HepG2 (cell line): ENCODE measurements around the gene VARS1. TPM values are rescaled to one million over a fixed set of nuclear protein-coding genes. Genes with fewer than 3 reads are reported as not detected.

ENCODE experiments used
- CREM ChIP-seq, 2 experiments: sonication (generic) in 1 of 2; formaldehyde crosslinking in 1 of 2; IDR thresholded peaks; 2 replicates each; pipeline versions ENCODE4 v1.4.0 to v1.6.1; 2016 to 2020; ENCODE audit warnings: antibody characterized with exemption in 1 of 2, mild to moderate bottlenecking in 1 of 2, missing genetic modification reagents in 1 of 2
- DNMT1 ChIP-seq: sonication (generic); formaldehyde crosslinking; IDR thresholded peaks from 2 replicates; pipeline ENCODE4 v1.5.1; 2020; ENCODE audit warnings: mild to moderate bottlenecking, missing genetic modification reagents
- HDAC6 ChIP-seq: fragments of 200-600 bp; sonication (generic); IDR thresholded peaks from 2 replicates; pipeline ENCODE4 v1.7.0; 2017; ENCODE audit warnings: mild to moderate bottlenecking, antibody characterized with exemption, low read length, low read depth
- HMG20B ChIP-seq: conservative IDR thresholded peaks from 2 replicates; pipeline ENCODE4 v1.6.1; 2016; ENCODE audit warnings: missing genetic modification reagents, missing compliant biosample characterization
- NAIF1 ChIP-seq: sonication (generic); formaldehyde crosslinking; IDR thresholded peaks from 2 replicates; pipeline ENCODE4 v1.5.0; 2020; ENCODE audit warnings: mild to moderate bottlenecking, missing genetic modification reagents, borderline replicate concordance
- NFE2L1 ChIP-seq: sonication (generic); formaldehyde crosslinking; IDR thresholded peaks from 2 replicates; pipeline ENCODE4 v1.4.0; 2020; ENCODE audit warnings: missing genetic modification reagents, mild to moderate bottlenecking, borderline replicate concordance
- NR0B2 ChIP-seq: sonication (generic); formaldehyde crosslinking; IDR thresholded peaks from 2 replicates; pipeline ENCODE4 v1.4.0; 2020; ENCODE audit warnings: mild to moderate bottlenecking, missing genetic modification reagents
- SMYD3 ChIP-seq: sonication (generic); formaldehyde crosslinking; IDR thresholded peaks from 2 replicates; pipeline ENCODE4 v1.8.1; 2023; ENCODE audit warnings: mild to moderate bottlenecking, missing genetic modification reagents
- SOX5 ChIP-seq: IDR thresholded peaks from 2 replicates; pipeline ENCODE4 v1.6.1; 2016; ENCODE audit warnings: borderline replicate concordance
- TARDBP ChIP-seq: sonication (generic); formaldehyde crosslinking; IDR thresholded peaks from 2 replicates; pipeline ENCODE4 v1.8.0; 2022; ENCODE audit warnings: mild to moderate bottlenecking, missing genetic modification reagents
- TFDP1 ChIP-seq: IDR thresholded peaks from 2 replicates; pipeline ENCODE4 v1.6.1; 2016; ENCODE audit warnings: missing compliant biosample characterization, missing genetic modification reagents, borderline replicate concordance
- USF2 ChIP-seq, 2 experiments: sonication (generic) in 1 of 2; formaldehyde crosslinking in 1 of 2; IDR thresholded peaks; 2 replicates each; pipeline versions ENCODE4 v1.5.1 to v1.6.1; 2011 to 2020; ENCODE audit warnings: borderline replicate concordance in 1 of 2, low read depth in 1 of 2, low read length in 1 of 2, mild to moderate bottlenecking in 1 of 2, missing genetic modification reagents in 1 of 2, moderate library complexity in 1 of 2
- ZBTB4 ChIP-seq: sonication (generic); formaldehyde crosslinking; IDR thresholded peaks from 2 replicates; pipeline ENCODE4 v1.4.0; 2020; ENCODE audit warnings: missing genetic modification reagents, mild to moderate bottlenecking, borderline replicate concordance
- ZNF253 ChIP-seq: sonication (generic); formaldehyde crosslinking; IDR thresholded peaks from 2 replicates; pipeline ENCODE4 v1.8.0; 2022; ENCODE audit warnings: mild to moderate bottlenecking, missing genetic modification reagents, borderline replicate concordance
- ZNF652 ChIP-seq: IDR thresholded peaks from 2 replicates; pipeline ENCODE4 v1.6.1; 2016; ENCODE audit warnings: low read depth, borderline replicate concordance
- ZNF883 ChIP-seq: sonication (generic); formaldehyde crosslinking; IDR thresholded peaks from 2 replicates; pipeline ENCODE4 v1.5.1; 2020; ENCODE audit warnings: mild to moderate bottlenecking, missing genetic modification reagents; ENCODE audit errors: not compliant biosample characterization
- ZSCAN5A ChIP-seq: sonication (generic); formaldehyde crosslinking; IDR thresholded peaks from 2 replicates; pipeline ENCODE4 v1.8.0; 2022; ENCODE audit warnings: mild to moderate bottlenecking, missing genetic modification reagents, borderline replicate concordance
- polyA plus RNA-seq, 8 experiments: library from polyadenylated mRNA; depleted of rRNA in 3 of 8; stranded (reverse) in 7 of 8; unstranded in 1 of 8; fragments of >200 nt; fragmentation: Illumina TruSeq in 4 of 8; extraction: Trizol in 4 of 8; gene quantifications; 2 replicates each; pipeline versions ENCODE4 v1.2.1 to v1.2.3, GENCODE V29; 2011 to 2016; ENCODE audit warnings: low read depth in 4 of 8, missing spikeins in 1 of 8, mixed read lengths in 1 of 8; ENCODE audit not compliant: insufficient read depth in 1 of 8
- total RNA-seq, 5 experiments: library from RNA; depleted of rRNA; stranded (reverse); fragments of >200 nt; fragmentation: Illumina TruSeq; extraction: Trizol; gene quantifications; 2 replicates each; pipeline ENCODE4 v1.2.3, GENCODE V29; 2016; ENCODE audit warnings: low read depth in 1 of 5

Gene VARS1
- total and polyA plus RNA-seq, 2 of the 13 experiments (the other 11 are each of a cell fraction or from before 2014, with no cell fraction given) = 14.7 to 56.1 TPM

GRCh38 chr6:31834367-31835250 is 39.1 kb upstream of the VARS1 start (continued):
- TF ChIP-seq ZBTB4 (CRISPR knock-in tag) (no peak; the same call in 1 of the 2 replicates), ZNF883 (CRISPR knock-in tag) (peak; percentile 86), HMG20B (CRISPR knock-in tag) (peak; percentile 28; the same call in 1 of the 2 replicates), NAIF1 (0 out of 2 replicates have a peak, but pooled peaks have one; percentile 14), DNMT1 (no peak; the same call in 1 of the 2 replicates), SMYD3 (CRISPR knock-in tag) (peak; percentile 84; the same call in 1 of the 2 replicates), SOX5 (CRISPR knock-in tag) (peak; percentile 31; the same call in 1 of the 2 replicates), TFDP1 (CRISPR knock-in tag) (peak; percentile 93), USF2 (IDR thresholded peaks at IDR 0.05; ENCODE audit: low read depth, low read length) (no peak), USF2 (CRISPR knock-in tag; IDR thresholded peaks at IDR 0.05; ENCODE audit: borderline replicate concordance) (no peak), ZSCAN5A (CRISPR knock-in tag) (peak; percentile 75; the same call in 1 of the 2 replicates), ZNF652 (CRISPR knock-in tag) (no peak), NFE2L1 (CRISPR knock-in tag) (peak; percentile 43; the same call in 1 of the 2 replicates), ZNF253 (no peak), CREM (IDR thresholded peaks at IDR 0.05) (peak; percentile 57; the same call in 1 of the 2 replicates), CREM (CRISPR knock-in tag; IDR thresholded peaks at IDR 0.05) (no peak), HDAC6 (peak; percentile 89; the same call in 1 of the 2 replicates), TARDBP (CRISPR knock-in tag) (peak; percentile 85), NR0B2 (CRISPR knock-in tag) (peak; percentile 95)
